Nephron progenitor cell (in vitro differentiated cells): ENCODE results near the gene SPECC1L.

Experiments used
- DNase-seq: peaks from one replicate; pipeline ENCODE4 v3.0.0; 2021
- H3K27ac Mint-ChIP-seq: 2 replicates; pipeline ENCODE4 v1.8.0; 2021; ENCODE audit warnings: mild to moderate bottlenecking, moderate library complexity, mixed read lengths
- H3K27me3 Mint-ChIP-seq: 2 replicates; pipeline ENCODE4 v1.8.0; 2021; ENCODE audit warnings: mild to moderate bottlenecking, low read depth, mixed read lengths; ENCODE audit not compliant: poor library complexity
- H3K36me3 Mint-ChIP-seq: 2 replicates; pipeline ENCODE4 v1.8.0; 2021; ENCODE audit warnings: low read depth, mixed read lengths
- H3K4me1 Mint-ChIP-seq: 2 replicates; pipeline ENCODE4 v1.8.0; 2021; ENCODE audit warnings: mixed read lengths
- H3K4me3 Mint-ChIP-seq: 2 replicates; pipeline ENCODE4 v1.8.0; 2021; ENCODE audit warnings: mild to moderate bottlenecking, moderate library complexity, mixed read lengths
- H3K9me3 Mint-ChIP-seq: 2 replicates; pipeline ENCODE4 v1.8.0; 2021; ENCODE audit warnings: mild to moderate bottlenecking, moderate library complexity, mixed read lengths
- TF ChIP-seq, protein P1 (sequence below): fragments of 200-600 bp; sonication (generic); IDR thresholded peaks from 2 replicates; pipeline ENCODE4 v1.5.0; 2021; ENCODE audit warnings: antibody characterized with exemption

The SPECC1L gene

DNA sequence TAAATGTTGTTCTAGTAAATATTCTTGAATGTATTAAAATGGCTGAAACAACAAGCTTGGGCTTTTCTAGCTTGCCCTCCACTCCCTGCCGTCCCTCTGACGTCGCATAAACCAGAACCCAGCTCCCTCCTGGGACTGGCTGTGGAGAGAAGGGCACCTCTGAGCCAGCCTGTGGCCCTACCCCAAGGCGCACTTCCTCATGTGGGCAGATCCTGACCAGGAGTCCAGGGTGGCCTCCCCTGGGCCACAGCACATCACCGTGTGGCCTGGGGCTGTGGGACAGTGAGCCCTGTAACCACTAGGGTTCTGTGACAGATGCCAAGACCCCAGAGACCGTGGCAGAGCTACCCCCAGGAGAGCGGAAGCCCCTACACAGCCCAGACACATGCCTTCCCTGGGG, 146.6 kb downstream of the SPECC1L start:
- Mint-ChIP-seq H3K4me3 (no peak overlapping the region), H3K27ac (no peak overlapping the region), H3K4me1 (peaks cover 33% of the 10 kb centered on the region), H3K36me3 (peaks cover 9% of the 10 kb centered on the region), H3K9me3 (no peaks in the 10 kb centered on the region), H3K27me3 (peaks cover 12% of the 10 kb centered on the region)
- DNase-seq: no peak
- TF ChIP-seq, protein P1, sequence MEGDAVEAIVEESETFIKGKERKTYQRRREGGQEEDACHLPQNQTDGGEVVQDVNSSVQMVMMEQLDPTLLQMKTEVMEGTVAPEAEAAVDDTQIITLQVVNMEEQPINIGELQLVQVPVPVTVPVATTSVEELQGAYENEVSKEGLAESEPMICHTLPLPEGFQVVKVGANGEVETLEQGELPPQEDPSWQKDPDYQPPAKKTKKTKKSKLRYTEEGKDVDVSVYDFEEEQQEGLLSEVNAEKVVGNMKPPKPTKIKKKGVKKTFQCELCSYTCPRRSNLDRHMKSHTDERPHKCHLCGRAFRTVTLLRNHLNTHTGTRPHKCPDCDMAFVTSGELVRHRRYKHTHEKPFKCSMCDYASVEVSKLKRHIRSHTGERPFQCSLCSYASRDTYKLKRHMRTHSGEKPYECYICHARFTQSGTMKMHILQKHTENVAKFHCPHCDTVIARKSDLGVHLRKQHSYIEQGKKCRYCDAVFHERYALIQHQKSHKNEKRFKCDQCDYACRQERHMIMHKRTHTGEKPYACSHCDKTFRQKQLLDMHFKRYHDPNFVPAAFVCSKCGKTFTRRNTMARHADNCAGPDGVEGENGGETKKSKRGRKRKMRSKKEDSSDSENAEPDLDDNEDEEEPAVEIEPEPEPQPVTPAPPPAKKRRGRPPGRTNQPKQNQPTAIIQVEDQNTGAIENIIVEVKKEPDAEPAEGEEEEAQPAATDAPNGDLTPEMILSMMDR: no peak

DNA sequence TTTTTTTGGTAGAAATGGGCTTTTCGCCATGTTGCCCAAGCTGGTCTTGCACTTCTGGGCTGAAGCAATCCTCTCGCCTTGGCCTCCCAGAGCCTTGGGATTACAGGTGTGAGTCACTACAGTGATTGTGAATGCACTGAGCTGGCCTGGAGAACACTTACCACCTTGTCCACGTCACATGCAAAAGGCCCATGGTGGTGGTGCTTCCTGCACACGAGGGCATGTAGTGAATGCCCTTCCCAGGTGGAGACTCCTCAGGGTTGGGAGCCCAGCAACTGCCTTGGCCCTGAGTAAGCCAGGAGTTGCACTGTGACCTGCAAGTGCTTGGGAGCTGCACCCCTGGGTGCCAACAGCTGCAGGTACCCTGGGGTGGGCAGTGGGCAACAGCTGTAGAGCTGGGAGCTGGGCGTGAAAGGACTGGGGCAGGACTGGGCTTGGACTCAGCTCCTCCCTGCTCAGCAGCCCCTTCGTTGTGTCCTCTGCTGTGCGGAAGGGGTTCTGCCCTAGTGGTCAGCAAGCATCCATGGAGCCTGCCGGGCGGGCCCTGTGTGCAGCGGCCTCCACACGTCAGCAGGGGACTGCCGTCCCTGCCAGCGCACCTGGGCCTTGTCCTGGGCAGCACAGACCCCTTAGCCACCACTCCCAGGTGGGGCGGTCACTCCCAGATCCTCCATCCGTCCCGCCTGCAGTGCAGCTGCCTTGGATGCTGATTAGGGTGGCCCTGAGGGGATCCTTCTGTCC, 147.4 kb downstream of the SPECC1L start:
- peaks cover 9% of the 10 kb centered on the region for H3K36me3 Mint-ChIP-seq
- peaks cover 20% of the 10 kb centered on the region for H3K27me3 Mint-ChIP-seq
- H3K4me3 Mint-ChIP-seq: no peak overlapping the region
- DNase-seq: no peak
- peaks cover 24% of the 10 kb centered on the region for H3K4me1 Mint-ChIP-seq
- TF ChIP-seq, protein P1: no peak
- H3K9me3 Mint-ChIP-seq: no peaks in the 10 kb centered on the region
- no peak overlapping the region for H3K27ac Mint-ChIP-seq

DNA sequence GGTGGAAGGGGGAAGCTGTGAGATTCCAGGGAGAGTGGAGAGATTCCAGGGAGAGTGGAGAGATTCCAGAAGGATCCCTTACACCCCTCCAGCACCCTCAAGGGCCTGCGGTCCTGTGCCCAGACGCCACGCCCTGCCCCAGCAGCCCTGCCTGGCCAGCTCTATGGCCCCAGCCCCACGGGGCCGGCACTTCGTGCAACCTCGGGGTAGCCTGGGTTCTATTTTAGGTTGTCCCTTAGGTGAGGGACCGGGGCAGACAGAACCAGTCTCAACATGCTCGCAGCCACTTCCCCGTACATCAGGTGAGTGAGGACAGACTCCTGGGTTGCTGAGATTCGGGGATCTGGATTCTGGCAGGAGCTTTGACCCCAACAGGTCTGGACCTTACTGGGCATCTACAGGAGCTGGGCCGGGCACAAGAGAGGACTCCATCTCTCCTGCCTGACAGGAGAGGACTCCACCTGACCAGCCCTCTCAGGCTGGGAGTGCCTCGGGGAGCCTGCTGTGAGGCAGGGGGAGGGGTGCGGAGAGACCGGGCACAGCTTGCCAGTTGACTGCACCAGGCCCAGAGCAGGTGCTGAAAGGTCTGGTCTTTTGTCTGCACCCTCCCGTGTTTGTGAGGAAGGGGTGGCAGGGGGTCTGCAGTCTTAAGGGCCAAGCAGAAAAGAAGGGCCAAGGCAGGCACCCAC, 148.3 kb downstream of the SPECC1L start:
- H3K4me1 Mint-ChIP-seq: peaks cover 16% of the 10 kb centered on the region
- no peak overlapping the region for H3K4me3 Mint-ChIP-seq
- H3K27ac Mint-ChIP-seq: no peak overlapping the region
- peaks cover 7% of the 10 kb centered on the region for H3K36me3 Mint-ChIP-seq
- H3K9me3 Mint-ChIP-seq: no peaks in the 10 kb centered on the region
- DNase-seq: no peak
- peaks cover 25% of the 10 kb centered on the region for H3K27me3 Mint-ChIP-seq
- TF ChIP-seq, protein P1: no peak

DNA sequence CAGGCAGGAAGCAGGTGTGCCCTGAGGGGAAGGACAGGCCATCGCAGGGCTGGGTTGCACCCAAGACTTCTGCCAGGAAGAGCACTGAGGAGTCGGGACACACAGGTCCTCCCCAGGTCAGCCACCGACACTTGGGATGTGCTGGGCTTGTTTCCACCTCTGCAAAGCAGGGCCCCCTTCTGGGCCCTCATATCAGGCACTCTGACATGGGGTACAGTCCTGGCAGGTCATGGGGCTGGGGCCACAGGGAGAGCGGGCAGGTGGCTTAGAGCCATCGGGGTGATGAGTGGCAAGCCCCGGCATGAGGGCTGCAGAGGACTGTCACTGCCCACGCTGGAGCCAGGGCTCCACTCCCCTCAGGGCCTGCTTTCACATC, 148.8 kb downstream of the SPECC1L start:
- peaks cover 5% of the 10 kb centered on the region for H3K36me3 Mint-ChIP-seq
- DNase-seq: no peak
- H3K4me3 Mint-ChIP-seq: no peak overlapping the region
- TF ChIP-seq, protein P1: no peak
- peaks cover 10% of the 10 kb centered on the region for H3K4me1 Mint-ChIP-seq
- H3K27me3 Mint-ChIP-seq: peaks cover 30% of the 10 kb centered on the region
- no peaks in the 10 kb centered on the region for H3K9me3 Mint-ChIP-seq
- H3K27ac Mint-ChIP-seq: no peak overlapping the region

DNA sequence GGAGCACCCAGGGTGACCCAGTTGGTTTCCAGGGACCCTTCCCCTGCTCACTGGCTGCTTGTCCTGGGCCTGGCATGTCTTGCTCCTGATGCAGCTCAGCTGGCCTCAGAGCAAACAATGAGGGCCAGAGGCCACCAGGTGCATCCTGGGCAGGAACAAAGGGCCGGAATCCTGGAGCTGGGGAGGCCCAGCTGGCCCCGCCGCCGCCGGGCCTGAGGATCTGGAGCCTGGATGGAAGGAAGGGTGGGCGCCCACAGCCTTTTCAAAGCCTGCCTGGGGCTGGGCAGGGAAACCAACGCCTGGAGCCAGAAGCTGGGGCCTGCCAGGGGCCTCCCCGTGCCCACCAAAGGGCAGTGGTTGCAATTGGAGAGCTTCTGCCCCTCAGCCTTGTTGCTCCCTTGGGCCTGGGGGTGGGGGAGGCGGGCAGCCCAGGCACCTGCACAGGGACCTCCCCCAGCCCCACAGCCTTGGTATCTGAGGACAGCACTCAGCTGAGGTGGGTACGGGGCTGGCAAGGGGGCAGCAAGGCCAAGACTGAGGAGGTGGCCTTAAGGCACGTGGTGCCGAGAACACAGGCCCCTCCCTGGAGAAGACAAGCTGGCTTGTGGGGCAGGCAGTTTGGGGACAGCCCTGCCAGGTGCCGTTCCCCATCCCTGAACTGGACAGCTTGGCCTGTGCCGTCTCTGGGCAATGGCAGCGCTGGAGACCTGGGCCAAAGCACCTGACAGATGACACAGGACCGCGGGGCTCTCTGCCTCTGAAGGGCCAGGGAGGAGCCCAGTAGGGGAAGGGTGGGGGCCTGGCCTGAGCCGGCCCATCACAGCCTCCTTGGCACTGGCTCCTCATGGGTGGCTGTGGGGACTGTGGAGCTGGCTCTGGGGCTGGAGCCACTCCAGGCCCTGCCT, 149.7 kb downstream of the SPECC1L start:
- Mint-ChIP-seq H3K27me3 (peaks cover 38% of the 10 kb centered on the region), H3K4me3 (no peak overlapping the region), H3K36me3 (peaks cover 2% of the 10 kb centered on the region), H3K27ac (no peak overlapping the region), H3K9me3 (no peaks in the 10 kb centered on the region), H3K4me1 (peaks cover 2% of the 10 kb centered on the region)
- TF ChIP-seq, protein P1: no peak
- no peak for DNase-seq
